Measurements from ENCODE around the gene TSR3. TPM values are rescaled to one million over a fixed set of nuclear protein-coding genes. Genes with fewer than 3 reads are reported as not detected.
"Not testable (repeated sequence)": the region's sequence is repeated elsewhere in the genome, so short reads cannot be mapped to it uniquely, and the experiment has no call there.

The TSR3 gene
- total RNA-seq, 1 donor from 2014 or later: 52.6 TPM

DNA sequence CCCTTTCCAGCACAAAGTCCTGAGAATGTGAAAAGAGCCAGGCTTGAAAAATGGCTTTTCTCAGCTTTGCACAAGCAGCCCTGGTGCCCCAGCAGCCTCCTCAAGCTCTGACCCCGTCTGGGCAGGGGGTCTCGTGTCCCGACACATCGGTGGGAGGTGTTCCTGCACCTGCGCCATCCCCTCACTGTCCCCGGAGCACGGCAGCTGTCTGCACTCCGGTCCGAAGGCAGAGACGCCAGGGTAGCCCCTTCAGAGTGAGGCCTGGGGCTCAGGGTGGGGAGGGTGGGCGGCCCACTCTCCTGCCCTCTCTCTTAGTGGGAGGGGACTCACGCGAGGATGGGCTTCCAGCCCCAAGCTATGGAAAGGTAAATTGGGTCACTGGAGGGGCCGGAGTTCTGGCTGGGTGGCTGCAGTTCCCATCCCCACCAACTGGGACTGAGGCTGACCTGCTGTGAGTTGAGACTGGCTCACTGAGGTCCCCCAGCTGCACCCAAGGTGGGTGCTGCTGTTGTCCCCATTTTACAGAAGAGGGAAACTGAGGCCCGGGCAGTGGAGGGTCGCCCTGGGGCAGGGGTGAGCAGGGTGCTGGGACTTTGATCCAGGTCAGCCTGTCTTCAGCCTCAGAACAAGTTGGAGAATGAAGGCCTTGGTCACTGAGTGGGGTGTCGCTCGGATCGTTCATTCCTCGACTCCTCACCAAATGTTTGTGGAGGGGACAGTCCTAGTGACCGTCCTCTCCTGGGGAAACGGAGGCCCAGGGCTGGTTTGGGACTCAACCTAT lies 20.6 kb downstream of the TSR3 start:
- DNase-seq (no peak), ATAC-seq (ENCODE audit: poor library complexity) (no peak)
- intact Hi-C loops (cut with DNase I): loop anchor here (1.0 kb wide), 1 partner anchor 20 kb away; no protein-coding TSS in a partner anchor

DNA sequence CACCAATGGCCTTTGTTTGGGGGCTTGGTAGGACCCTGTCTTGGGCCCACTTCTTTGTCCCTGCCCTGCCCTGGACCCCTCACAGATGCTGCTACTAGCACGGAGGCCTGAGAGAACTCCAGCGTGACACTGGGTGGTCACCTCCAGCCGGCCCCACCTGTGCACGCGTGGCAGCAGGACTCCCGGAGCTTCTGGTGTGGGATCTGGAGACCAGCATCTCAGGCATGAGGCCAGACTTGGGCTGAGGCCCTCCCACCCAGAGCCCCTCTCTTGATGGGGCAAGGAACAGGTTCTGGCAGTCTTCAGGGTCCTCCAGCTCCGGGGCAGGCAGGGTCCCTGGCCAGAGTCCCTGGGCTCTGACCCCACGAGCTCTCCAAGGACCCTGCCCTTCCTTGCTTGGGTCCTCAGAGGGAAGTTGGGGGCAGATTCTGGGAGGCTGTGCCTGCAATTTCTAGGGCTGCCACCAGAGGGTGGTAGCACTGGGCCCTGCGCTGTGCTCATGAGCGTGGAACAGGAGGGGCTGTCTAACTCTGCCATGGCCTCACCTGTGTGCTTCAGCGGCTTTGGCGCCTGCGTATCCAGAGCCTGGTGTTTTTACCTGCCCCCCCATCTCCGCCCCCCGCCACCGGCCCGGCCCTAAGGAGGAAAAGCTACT lies 21.3 kb downstream of the TSR3 start:
- intact Hi-C loops (cut with DNase I): no loop called here
- ATAC-seq (ENCODE audit: poor library complexity) (no peak), DNase-seq (no peak)

- DNase-seq; ATAC-seq (ENCODE audit: poor library complexity); intact Hi-C loops (cut with DNase I): not testable (repeated sequence)
Measured at GRCh38 chr16:1328961-1329360, 22.7 kb downstream of the TSR3 start.

- ATAC-seq (ENCODE audit: poor library complexity); intact Hi-C loops (cut with DNase I): not testable (repeated sequence)
Measured at GRCh38 chr16:1328136-1328535, 23.5 kb downstream of the TSR3 start.

DNA sequence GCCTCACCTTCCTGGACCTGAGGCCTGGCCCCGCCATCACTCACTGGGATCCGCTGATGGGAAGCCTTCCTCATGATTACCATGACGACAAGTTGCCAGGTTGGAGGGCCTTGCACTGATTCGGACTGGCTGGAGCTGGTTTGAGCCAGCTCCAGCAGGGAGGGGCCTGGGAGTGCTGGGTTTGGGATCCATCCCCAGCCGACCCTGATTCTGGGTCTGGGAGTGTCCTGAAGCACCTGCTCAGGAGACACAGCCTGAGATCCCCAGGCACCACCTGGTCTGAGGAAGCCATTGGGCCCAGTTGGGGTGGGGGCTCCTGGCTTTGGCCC lies 24.1 kb downstream of the TSR3 start:
- ATAC-seq (ENCODE audit: poor library complexity) (no peak), DNase-seq (no peak)
- intact Hi-C loops (cut with DNase I): no loop called here

More at GRCh38 chr16:1328136-1328535, 23.5 kb downstream of the TSR3 start:
- not testable (repeated sequence) for DNase-seq

DNA sequence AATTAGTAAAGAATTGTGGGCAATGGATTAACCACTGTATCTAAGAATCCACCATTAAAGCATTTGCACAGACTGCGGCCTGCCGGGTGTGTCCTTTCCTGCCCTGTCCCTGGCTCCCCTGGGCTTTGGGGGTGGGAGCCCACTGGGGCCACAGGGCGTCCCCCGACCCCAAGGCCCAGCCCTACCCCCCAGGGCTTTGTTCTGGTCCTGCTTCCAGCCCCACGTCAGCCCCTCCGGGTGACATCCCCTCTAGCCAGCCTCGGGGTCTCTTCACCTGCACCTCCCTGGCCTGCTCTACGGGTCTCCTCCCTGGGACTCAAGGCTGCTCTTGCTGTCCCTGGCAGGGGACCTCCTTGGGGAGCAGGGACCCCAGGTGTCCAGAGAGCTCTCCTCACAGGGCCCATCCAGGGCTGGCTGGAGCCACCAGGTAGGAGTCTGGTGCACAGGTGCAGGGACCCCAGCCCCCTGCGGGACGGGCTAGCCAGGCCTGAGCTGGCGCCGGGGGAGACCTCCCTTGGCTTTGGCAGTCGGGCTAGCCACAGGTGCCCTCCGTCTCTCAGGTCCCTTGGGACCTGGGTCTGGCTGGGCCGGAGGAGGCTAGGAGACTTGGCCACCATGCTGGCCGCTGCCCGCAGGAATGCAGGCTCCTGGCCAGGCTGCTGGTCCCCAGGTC lies 24.6 kb downstream of the TSR3 start:
- ATAC-seq (ENCODE audit: poor library complexity): no peak
- intact Hi-C loops (cut with DNase I): no loop called here
- no peak for DNase-seq

DNA sequence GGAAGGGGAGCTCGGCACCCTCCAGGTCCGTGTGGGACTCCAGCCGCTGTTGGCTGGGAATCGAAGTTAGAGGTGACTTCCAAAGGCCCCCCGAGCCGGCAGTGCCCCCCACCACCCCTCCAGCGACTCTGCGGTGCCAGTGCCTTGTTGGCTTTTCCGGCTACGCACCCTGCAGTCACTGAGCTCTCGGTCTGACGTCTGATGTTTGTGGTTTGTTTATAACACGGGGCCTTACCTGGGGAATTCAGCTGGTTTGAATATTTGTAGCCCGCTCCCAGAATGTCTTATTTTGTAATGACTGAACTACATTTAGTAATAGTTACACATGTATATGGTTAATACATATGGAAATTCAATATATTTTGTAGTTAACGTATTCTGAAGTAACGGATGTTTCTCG lies 25.3 kb downstream of the TSR3 start:
- DNase-seq (no peak), ATAC-seq (ENCODE audit: poor library complexity) (no peak)
- intact Hi-C loops (cut with DNase I): no loop called here

- DNase-seq: no peak
- intact Hi-C loops (cut with DNase I): no loop called here
- no peak for ATAC-seq (ENCODE audit: poor library complexity)
Measured at GRCh38 chr16:1325673-1326371, 25.9 kb downstream of the TSR3 start.

DNA sequence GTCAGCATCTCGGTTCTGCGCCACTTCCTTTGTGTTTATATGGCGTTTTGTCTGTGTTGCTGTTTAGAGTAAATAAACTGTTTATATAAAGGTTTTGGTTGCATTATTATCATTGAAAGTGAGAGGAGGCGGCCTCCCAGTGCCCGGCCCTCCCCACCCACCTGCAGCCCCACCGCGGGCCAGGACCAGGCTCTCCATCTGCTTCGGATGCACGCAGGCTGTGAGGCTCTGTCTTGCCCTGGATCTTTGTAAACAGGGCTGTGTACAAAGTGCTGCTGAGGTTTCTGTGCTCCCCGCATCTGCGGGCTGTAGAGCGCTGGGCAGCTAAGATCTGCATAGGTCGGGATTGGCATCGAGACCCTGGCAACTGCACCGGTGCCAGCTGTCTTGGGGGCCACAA lies 26.4 kb downstream of the TSR3 start:
- intact Hi-C loops (cut with DNase I): no loop called here
- ATAC-seq (ENCODE audit: poor library complexity): no peak
- no peak for DNase-seq

DNA sequence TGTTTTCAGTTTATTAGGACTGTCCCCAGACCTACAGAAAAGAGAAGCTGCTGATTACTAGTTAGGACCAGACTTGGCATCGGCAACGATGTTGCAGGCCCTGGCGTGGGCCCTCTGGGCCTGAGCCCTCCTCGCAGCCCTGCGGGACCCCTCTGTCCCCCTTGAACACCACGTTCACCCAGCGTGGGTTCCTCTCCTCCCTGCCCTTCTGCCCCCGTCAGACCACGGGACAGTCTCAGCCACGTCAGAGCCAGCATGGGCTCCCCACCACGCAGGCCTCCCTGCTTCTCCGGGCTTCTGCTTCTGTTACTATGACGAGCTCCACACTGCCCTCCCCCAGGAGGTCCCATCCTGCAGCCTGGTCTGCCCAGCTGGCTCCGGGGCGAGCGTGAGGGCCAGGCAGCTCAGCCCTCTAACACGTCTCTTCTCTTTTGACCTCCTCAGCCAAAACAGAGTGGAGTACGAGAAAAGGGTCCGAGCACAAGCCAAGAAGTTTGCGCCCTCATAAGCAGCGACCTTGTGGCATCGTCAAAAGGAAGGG lies 27.3 kb downstream of the TSR3 start:
- no peak for DNase-seq
- intact Hi-C loops (cut with DNase I): no loop called here
- ATAC-seq (ENCODE audit: poor library complexity): no peak

GRCh38 chr16:1323296-1324239 lies 28.1 kb downstream of the TSR3 start:
- ATAC-seq (ENCODE audit: poor library complexity) (no peak), DNase-seq (no peak)
- intact Hi-C loops (cut with DNase I): no loop called here

GRCh38 chr16:1322407-1322806 lies 29.3 kb downstream of the TSR3 start:
- ATAC-seq (ENCODE audit: poor library complexity) (no peak), DNase-seq (no peak)
- intact Hi-C loops (cut with DNase I): no loop called here

GRCh38 chr16:1320658-1321240 lies 30.9 kb downstream of the TSR3 start:
- no peak for ATAC-seq (ENCODE audit: poor library complexity)
- no peak for DNase-seq
- intact Hi-C loops (cut with DNase I): no loop called here

DNA sequence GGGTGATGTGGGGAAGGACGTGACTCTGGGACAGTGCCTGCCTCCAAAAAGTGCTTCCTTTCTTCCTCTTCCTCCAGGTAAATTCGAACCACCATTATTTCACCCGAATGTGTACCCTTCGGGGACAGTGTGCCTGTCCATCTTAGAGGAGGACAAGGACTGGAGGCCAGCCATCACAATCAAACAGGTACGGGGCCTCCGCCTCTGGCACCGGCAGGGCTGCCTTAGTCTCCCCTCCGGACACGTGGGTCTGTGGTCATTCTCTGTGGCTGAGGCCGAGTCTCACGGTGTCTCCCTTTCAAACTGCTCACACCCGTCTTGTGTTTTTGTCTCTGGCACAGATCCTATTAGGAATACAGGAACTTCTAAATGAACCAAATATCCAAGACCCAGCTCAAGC lies 31.6 kb downstream of the TSR3 start:
- ATAC-seq (ENCODE audit: poor library complexity): no peak
- intact Hi-C loops (cut with DNase I): no loop called here

DNA sequence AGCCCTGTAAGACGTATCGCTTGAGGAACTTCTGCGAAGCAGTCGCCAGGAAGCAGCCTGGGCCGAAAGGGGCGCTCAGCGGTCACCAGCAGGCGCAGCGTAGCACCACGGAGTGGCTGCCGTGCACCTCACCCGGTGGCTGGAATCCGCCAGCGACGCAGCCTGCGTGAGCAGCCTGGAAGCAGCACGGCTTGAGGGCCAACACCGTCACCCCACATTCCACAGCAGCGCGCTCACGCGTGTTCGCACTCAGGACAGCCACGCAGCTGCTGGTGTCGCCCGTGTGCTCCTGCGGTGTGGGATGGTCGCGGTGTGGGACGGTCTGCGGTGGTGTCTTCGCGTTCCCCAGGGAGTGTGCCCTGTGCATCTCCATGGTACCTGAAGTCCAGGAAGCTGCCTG lies 32.6 kb downstream of the TSR3 start:
- no peak for DNase-seq
- no peak for ATAC-seq (ENCODE audit: poor library complexity)
- intact Hi-C loops (cut with DNase I): no loop called here

More for the DNA sequence above, 31.6 kb downstream of the TSR3 start:
- no peak for DNase-seq

- DNase-seq (no peak), ATAC-seq (ENCODE audit: poor library complexity) (no peak)
- intact Hi-C loops (cut with DNase I): no loop called here
Measured at GRCh38 chr16:1318268-1318545, 33.5 kb downstream of the TSR3 start.

- DNase-seq: no peak
- no peak for ATAC-seq (ENCODE audit: poor library complexity)
- intact Hi-C loops (cut with DNase I): no loop called here
Measured at GRCh38 chr16:1317479-1318267, 34.0 kb downstream of the TSR3 start.
